HuH-7 (cell line): Measurements from ENCODE around the gene ADD3.
"Not testable (repeated sequence)": the region's sequence is repeated elsewhere in the genome, so short reads cannot be mapped to it uniquely, and the experiment has no call there.

ENCODE experiments used
- DNase-seq: peaks from one replicate; pipeline ENCODE4 v3.0.0; 2011; ENCODE audit warnings: low spot score

The ADD3 gene

DNA sequence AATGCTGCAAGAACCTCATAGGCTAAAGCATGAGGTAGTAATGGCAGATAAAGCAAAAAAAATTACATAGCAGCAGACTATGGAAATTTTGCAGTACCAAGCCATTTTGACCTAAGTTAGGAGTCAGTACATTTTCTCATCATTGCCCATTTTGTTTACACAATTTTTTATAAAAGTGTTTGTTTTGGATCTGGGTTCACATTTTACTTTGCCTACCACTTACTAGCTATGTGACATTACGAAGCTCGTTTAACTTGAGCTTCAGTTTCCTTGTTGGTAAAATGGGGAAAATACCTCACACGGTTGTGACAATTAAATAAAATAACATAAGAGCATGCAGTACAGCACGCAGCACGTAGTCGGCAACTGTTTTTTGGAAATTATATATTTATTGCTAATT is 99.6 kb downstream of the ADD3 start:
- no peak for DNase-seq

DNA sequence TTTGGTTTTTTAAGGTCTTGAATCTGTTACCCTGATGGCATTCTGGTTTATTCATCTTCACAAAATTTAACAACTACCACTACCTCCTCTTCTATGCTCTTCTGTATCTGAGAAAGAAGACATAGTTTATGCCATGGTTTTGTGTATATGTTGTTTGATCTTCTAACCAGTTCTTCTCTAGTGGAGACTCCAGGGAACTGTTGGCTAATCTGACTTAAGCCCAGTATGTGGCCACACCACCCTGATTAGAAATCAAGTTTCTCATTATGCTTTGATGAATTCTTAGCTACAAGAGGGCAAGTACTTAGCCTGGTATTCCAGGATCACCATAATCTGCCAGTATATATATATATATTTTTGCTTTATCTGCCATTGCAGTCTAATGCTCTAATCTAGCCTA is 100.1 kb downstream of the ADD3 start:
- no peak for DNase-seq

GRCh38 chr10:110109511-110109910 is 101.7 kb downstream of the ADD3 start:
- no peak for DNase-seq

- no peak for DNase-seq
These were observed 102.6 kb downstream of the ADD3 start for GRCh38 chr10:110110338-110110737.

GRCh38 chr10:110113670-110114337 is 106.0 kb downstream of the ADD3 start:
- no peak for DNase-seq

- not testable (repeated sequence) for DNase-seq
These were observed 106.9 kb downstream of the ADD3 start for GRCh38 chr10:110114668-110115067.

- DNase-seq: no peak
These were observed 108.2 kb downstream of the ADD3 start for GRCh38 chr10:110115784-110116520.

DNA sequence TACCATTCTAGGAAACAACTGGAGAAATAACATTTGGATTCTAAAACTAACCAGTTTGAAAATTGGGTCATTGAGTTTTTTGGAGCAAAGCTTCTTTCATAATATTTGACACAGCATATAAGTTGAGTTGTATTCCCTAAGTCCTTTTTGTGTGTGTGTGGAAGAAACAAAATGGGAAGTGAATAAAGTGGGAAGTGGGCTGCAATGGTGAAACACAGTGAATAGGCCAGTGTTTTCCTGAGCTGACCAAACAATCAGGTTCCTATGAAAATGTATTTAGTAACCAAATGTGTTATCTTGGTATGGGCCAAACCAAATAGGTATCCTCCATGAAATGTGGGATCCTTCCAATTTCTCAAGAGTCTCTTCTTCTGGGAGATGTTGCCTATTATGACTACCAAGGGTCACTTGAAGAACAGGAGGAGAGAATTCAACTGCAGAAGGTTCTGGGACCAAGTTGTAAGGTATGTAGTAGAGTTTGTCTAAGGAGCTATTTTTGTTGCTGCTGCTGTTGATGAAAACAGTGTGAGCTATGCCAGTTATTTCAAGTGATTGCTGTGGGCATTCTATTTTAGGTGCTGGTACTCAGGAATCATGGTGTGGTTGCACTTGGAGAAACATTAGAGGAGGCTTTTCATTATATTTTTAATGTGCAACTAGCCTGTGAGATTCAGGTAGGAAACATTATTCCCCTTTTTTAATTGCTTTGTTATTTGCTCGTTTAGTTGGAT is 111.3 kb downstream of the ADD3 start:
- DNase-seq: no peak

- no peak for DNase-seq
These were observed 115.8 kb downstream of the ADD3 start for GRCh38 chr10:110123594-110123993.

GRCh38 chr10:110129490-110129889 is 121.7 kb downstream of the ADD3 start:
- DNase-seq: no peak

DNA sequence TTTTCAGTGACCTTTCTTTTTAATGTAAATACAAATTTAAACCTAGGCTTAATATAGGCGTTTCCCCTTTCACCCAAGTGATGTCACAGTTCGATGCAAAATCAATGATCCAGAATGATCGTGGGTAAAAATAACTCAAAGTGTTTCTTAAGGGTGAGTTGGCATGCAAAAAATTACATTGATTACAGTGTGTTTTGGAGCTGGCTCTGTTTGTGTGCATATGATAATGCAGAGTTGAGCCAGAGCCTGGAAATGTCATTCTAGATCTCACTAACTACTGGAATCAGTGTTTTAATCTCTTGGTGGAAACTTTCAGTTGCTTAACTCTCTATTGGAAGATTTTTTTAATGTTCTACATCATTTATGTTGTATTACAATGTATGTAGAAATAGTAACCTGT is 127.1 kb downstream of the ADD3 start:
- no peak for DNase-seq

DNA sequence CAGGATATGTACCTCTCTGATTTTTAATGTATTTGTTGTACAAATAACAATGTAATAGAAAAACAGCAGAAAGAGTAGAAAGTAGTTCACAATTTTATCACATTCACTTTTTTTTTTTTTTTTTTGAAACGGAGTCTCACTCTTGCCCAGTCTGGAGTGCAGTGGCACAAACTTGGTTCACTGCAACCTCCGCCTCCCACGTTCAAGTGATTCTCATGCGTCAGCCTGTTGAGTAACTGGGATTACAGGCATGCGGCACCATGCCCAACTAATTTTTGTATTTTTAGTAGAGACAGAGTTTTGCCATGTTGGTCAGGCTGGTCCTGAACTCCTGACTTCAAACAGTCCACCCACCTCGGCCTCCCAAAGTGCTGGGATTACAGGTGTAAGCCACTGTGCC is 128.1 kb downstream of the ADD3 start:
- DNase-seq: not testable (repeated sequence)

- DNase-seq: peak; percentile 52
These were observed 129.4 kb downstream of the ADD3 start for GRCh38 chr10:110137142-110137545.

DNA sequence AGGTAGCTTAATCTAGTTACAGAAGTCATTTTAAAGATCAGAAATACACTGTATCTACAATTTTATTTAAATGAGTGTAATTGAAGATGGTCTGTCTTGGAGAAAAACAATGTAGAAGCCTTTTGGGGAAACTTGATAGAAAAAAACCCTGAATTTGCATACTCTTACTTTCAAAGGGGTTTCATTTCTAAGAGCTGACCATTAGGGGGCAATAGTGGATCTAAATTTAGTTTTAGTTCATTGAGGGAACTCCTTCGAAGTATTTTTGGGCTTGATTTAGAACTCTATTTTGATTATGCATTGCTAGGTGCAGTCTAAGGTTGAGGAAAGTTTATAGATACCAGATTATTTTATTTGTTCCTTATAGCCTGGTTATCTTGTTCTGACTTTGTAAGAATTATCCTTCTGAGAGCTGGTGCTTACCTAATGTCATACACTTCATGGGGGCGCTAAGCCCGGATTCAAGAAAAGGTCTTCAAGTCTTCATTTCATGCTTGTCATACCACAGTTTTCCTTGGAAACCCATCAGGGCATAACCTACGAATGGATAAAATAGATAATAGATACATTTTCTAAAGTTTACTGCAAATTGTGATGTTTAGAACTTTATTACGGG is 130.5 kb downstream of the ADD3 start:
- no peak for DNase-seq

DNA sequence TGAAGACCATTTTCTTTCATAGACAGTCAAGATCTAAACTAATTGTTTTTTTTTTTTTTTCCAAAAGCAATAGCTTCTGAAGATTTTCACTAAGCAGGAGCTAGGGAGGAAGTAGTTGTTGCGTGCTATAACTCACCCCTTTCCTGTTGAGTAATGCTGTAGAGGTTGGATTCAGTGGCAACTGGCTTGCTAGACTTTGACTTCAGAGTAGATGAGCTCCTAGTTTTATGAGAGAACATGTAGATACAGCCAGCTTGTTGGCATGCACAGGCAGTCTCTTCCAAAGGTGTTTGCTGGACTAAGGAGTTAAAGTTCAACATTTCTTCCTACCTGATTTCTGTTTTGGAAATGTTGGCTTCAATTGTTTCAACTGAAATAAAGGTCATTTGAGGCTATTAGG is 133.4 kb downstream of the ADD3 start:
- DNase-seq: no peak

- DNase-seq: no peak
These were observed 134.3 kb downstream of the ADD3 start for GRCh38 chr10:110141871-110142635.

DNA sequence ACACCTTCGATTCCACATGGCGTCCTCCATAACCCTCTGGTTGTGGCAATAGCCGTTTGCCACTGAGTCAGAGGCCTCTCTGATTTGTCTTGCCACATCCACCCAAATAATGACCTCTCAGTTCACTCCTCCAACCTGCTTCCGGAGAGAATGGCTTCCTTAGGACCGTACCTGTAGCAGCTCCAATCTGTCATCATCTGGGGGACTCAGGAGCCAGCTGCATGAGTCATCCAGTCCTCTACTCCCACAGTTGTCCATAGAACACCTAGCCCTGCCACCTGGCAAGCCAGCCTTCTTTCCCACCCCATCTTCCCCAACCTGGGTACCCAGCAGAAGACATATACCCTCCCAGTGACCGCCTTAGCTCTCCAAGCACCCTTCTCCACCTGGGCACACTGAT is 135.2 kb downstream of the ADD3 start:
- no peak for DNase-seq

DNA sequence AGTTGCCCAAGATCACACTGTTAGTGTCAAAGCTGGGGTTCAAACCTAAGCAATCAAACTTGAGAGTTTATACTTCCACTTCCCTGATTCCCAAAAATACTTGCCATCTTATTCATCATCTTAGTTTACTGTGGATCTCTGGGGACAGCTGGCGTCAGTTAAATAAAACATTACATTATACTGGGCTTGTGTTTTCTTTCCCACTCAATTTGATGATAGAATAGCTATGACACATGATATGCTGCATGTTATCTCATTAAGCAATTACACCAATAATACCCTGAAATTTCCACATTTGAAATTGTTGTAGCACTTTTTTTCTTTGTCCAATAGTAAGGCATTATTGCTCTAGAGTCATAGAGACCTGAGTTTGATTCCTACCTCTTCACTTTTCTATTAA is 136.7 kb downstream of the ADD3 start:
- DNase-seq: no peak

GRCh38 chr10:110147961-110148360 is 140.2 kb downstream of the ADD3 start:
- DNase-seq: no peak

DNA sequence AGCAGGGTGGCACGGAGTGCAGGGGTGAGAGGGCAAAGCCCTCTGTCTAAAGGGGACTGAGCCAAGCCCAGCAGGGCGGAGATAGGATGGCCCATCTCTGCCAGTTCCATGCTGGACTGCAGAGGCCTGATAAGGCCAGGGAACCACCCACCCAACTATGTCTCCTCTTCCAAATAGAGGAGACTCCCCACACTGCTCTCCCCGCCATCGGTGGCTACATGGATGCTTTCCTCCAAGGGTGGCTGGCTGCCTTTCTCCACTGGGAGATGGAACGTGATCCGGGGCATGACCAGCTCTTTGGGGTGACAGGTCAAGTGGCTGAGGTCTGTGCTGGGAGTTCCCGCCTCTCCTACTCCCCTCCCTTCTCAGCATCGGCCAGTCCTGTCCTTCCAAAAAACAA is 141.5 kb downstream of the ADD3 start:
- no peak for DNase-seq

GRCh38 chr10:110150046-110150445 is 142.3 kb downstream of the ADD3 start:
- DNase-seq: no peak

DNA sequence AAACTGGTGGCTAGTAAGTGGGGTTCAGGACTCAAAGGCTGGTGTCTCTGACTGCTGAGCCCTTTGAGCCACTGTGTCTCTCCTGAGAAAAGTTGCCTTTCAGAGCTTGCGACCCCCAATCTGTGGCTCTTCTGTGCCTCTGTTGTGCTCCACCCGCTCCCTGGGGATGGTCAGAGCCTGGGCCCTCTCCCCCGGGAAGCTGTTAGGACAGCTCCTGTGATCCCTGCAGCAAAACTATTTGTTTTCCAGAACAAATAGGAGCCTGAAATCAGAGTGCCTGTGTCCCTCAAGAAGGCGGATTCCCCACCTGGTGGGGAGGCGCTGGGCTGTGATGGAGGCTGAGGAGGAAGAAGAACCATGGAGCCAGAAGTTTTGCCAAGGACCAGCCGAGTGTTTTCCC is 143.2 kb downstream of the ADD3 start:
- DNase-seq: no peak
